Ascending aorta (tissue), 2 donors: ENCODE measurements around the gene ADORA1. TPM values are rescaled to one million over a fixed set of nuclear protein-coding genes. Genes with fewer than 3 reads are reported as not detected.

Source experiments
- DNase-seq, 2 donors: peaks; one replicate each; pipeline ENCODE4 v3.0.0-alpha.2; 2019; ENCODE audit warnings: low spot score in 2 of 2
- H3K27ac ChIP-seq, 2 donors: fragments of 200-600 bp; sonication (generic); one replicate each; pipeline ENCODE4 v1.5.1; 2016 to 2017; ENCODE audit warnings: mild to moderate bottlenecking in 1 of 2
- H3K27me3 ChIP-seq: fragments of 200-600 bp; sonication (generic); one replicate; pipeline ENCODE4 v1.5.1; 2017
- H3K36me3 ChIP-seq, 2 donors: fragments of 200-600 bp; sonication (generic); one replicate each; pipeline ENCODE4 v1.5.1; 2016
- H3K4me1 ChIP-seq, 2 donors: fragments of 200-600 bp; sonication (generic); one replicate each; pipeline ENCODE4 v1.5.1; 2016 to 2017; ENCODE audit warnings: mild to moderate bottlenecking in 1 of 2
- H3K4me3 ChIP-seq, 2 donors: fragments of 200-600 bp; sonication (generic); one replicate each; pipeline ENCODE4 v1.5.1; 2016 to 2017; ENCODE audit warnings: mild to moderate bottlenecking in 1 of 2
- H3K9me3 ChIP-seq, 2 donors: fragments of 200-600 bp; sonication (generic); one replicate each; pipeline ENCODE4 v1.5.1; 2016
- intact Hi-C: fragments of 100-400 bp; cut with DNase I; formaldehyde crosslinking; loops from one replicate; pipeline ENCODE4 v1.15.1; 2023
- total RNA-seq: library from RNA; depleted of rRNA; stranded (reverse); fragments of >200 nt; gene quantifications from one replicate; pipeline ENCODE4 v1.1.0, GENCODE V29; 2016
- TF ChIP-seq, protein P1 (sequence below), 3 experiments: fragments of 200-600 bp in 2 of 3; fragments of 450-650 bp in 1 of 3; sonication (generic) in 2 of 3; IDR thresholded peaks; one replicate each; pipeline ENCODE4 v1.5.1; 2016 to 2019; ENCODE audit warnings: antibody characterized with exemption in 3 of 3, mild to moderate bottlenecking in 1 of 3, moderate library complexity in 1 of 3

The ADORA1 gene
- total RNA-seq, 1 donor from 2014 or later: 2.0 TPM

DNA sequence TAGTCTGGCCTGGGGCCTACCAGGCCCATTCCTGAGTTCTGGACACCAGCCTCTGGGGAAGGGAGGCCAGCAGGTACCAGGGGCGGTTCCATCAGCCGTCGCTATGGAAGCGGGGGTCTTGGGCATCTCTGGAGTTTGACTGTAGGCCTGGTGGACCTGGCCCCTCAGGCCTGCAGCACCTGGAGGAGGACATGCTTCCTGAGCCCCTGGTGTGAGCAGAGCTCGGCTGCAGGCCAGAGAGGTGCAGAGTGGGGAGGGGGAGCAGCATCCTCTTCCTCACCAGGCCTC, 40.3 kb downstream of the ADORA1 start:
- no peak overlapping the region for H3K27ac ChIP-seq
- TF ChIP-seq, protein P1, sequence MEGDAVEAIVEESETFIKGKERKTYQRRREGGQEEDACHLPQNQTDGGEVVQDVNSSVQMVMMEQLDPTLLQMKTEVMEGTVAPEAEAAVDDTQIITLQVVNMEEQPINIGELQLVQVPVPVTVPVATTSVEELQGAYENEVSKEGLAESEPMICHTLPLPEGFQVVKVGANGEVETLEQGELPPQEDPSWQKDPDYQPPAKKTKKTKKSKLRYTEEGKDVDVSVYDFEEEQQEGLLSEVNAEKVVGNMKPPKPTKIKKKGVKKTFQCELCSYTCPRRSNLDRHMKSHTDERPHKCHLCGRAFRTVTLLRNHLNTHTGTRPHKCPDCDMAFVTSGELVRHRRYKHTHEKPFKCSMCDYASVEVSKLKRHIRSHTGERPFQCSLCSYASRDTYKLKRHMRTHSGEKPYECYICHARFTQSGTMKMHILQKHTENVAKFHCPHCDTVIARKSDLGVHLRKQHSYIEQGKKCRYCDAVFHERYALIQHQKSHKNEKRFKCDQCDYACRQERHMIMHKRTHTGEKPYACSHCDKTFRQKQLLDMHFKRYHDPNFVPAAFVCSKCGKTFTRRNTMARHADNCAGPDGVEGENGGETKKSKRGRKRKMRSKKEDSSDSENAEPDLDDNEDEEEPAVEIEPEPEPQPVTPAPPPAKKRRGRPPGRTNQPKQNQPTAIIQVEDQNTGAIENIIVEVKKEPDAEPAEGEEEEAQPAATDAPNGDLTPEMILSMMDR (IDR thresholded peaks at IDR 0.05): no peak
- H3K27me3 ChIP-seq: no peaks in the 10 kb centered on the region
- no peaks in the 10 kb centered on the region for H3K4me1 ChIP-seq
- no peaks in the 10 kb centered on the region for H3K36me3 ChIP-seq
- intact Hi-C loops: no loop called here
- H3K4me3 ChIP-seq: no peak overlapping the region
- no peaks in the 10 kb centered on the region for H3K9me3 ChIP-seq
- no peak for DNase-seq

DNA sequence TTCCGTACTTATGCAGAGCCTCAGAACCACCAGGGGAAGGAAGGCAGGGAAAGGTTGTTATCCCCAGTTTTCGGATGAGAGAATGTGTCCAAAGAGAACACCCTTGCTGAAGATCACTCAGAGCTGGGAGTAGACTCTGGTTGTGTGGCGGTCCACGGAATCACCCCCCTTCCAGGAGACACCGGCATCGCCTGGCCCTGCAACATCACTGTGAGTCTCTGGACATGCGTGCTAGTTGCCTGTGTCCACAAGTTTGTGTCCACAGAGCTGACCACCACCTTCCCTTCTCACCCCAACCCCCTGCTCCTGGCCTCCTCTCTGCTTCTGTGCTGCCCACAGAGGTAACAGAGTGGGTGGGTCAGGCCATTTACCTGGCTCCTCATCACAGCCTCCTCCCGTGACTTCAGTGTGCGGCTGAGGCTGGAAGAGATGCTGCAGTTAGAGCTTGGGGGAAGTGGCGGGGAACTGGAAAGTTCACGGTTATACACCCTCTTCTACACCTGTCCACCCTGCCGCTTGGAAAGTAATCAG, 40.8 kb downstream of the ADORA1 start:
- H3K4me1 ChIP-seq: no peaks in the 10 kb centered on the region
- intact Hi-C loops: no loop called here
- H3K4me3 ChIP-seq: no peak overlapping the region
- H3K36me3 ChIP-seq: no peaks in the 10 kb centered on the region
- H3K9me3 ChIP-seq: no peaks in the 10 kb centered on the region
- TF ChIP-seq, protein P1 (IDR thresholded peaks at IDR 0.05): no peak
- no peaks in the 10 kb centered on the region for H3K27me3 ChIP-seq
- DNase-seq: no peak
- H3K27ac ChIP-seq: no peak overlapping the region

DNA sequence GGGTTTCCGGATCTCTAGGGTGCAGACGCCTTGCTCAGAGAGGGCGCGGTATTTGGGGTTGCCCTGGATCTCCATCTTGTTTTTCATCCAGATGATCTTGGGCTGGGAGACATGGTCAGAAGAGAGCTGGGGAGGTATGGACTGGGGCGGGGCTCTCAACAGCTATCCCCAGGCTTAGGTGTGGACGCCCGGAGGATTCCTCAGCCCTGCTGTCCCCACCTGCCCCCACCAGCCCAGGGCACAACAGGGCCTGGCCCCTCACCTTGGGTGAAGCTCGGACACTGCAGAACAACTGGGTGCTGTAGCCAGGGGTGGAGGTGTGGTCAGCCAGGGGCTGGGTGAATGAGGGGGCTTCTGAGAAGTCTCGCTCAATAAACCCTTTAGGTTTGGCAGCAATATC, 41.5 kb downstream of the ADORA1 start:
- H3K36me3 ChIP-seq: no peaks in the 10 kb centered on the region
- H3K4me1 ChIP-seq: no peaks in the 10 kb centered on the region
- intact Hi-C loops: no loop called here
- no peaks in the 10 kb centered on the region for H3K27me3 ChIP-seq
- no peak for DNase-seq
- no peak overlapping the region for H3K4me3 ChIP-seq
- H3K9me3 ChIP-seq: no peaks in the 10 kb centered on the region
- H3K27ac ChIP-seq: no peak overlapping the region
- TF ChIP-seq, protein P1 (IDR thresholded peaks at IDR 0.05): no peak

DNA sequence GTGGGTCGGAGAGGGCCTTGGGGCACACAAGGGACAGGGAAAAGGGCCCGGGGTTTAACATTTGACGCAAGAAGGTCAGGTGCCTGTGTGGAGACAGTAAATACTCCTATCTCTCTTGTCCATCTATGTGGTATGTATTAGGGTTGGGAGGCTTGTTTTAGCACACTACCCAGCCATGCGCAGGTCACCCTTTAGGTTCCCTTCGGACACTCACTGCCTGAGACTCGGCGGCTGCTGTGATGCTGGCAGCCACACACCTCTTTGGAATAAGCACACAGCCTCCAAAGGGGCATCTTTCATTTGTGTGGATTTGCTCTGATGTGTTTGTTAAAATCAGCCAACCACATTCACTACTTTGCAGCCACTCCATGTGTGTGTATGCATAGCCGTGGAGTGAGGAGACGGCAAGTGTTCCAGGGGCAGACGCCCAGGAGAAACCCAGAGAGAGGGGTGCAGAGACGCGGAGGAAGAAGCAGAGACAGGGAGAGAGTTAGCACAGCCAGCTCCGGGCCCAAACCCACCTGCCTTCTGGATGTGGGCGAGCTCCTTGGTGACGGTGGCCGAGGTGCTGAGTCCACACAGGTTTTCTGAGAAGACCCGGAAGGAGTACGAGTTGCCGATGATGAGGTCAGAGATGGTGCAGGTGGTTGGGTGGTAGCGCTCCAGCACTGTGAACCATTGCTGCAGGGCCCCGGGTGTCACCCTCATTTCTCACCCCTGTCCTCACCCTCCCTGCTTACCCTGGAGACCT, 42.4 kb downstream of the ADORA1 start:
- intact Hi-C loops: no loop called here
- H3K9me3 ChIP-seq: no peaks in the 10 kb centered on the region
- H3K4me3 ChIP-seq: no peak overlapping the region
- H3K27me3 ChIP-seq: no peaks in the 10 kb centered on the region
- TF ChIP-seq, protein P1 (IDR thresholded peaks at IDR 0.05): no peak
- H3K36me3 ChIP-seq: no peaks in the 10 kb centered on the region
- no peak for DNase-seq
- no peak overlapping the region for H3K27ac ChIP-seq
- H3K4me1 ChIP-seq: no peaks in the 10 kb centered on the region

DNA sequence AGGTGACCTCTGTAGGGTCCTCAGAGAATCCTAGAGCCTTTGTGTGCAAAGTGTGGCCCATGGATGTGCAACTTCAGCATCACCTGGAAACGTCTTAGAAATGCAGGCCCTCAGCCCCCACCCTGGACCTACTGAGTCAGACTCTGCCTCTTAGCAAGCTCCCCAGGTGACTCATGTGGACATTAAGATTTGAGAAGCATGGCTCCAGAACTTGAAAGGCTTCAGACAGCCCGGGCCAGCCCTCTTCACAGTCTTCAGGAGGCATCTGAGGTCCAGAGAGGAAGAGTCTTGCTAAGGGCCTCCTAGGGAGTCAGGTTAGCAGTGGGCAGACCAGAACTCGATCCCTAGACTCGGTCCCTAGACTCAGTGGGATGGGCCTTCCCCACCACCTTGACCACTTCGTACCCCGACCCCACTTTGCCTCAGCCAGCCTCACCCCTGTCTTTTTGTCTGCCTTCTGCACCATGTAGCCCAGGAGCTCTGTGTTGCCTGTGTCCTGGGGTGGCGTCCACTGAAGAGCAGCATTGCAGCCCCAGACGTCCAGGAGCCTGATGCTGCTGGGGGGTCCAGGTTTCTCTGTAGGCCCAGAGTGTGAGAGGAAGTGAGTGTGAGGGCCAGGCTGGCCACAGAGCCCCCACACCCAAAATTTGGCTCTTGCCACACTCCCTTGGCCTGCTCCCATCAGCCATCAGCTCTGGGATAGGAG, 43.3 kb downstream of the ADORA1 start:
- Histone ChIP-seq H3K4me3 (no peak overlapping the region), H3K4me1 (no peaks in the 10 kb centered on the region), H3K9me3 (no peaks in the 10 kb centered on the region), H3K27me3 (no peaks in the 10 kb centered on the region), H3K27ac (no peak overlapping the region), H3K36me3 (no peaks in the 10 kb centered on the region)
- intact Hi-C loops: no loop called here
- DNase-seq: no peak
- TF ChIP-seq, protein P1 (IDR thresholded peaks at IDR 0.05): no peak
